Ramos (cell line): ENCODE data around the gene ZFAND2B.

Experiments used
- in situ Hi-C: fragments of 300-500 bp; cut with MboI; formaldehyde crosslinking; loops from one replicate; pipeline ENCODE4 v1.14.3; 2022; ENCODE audit warnings: low sequenced_read_pairs; ENCODE audit not compliant: unreplicated experiment

ZFAND2B gene

DNA sequence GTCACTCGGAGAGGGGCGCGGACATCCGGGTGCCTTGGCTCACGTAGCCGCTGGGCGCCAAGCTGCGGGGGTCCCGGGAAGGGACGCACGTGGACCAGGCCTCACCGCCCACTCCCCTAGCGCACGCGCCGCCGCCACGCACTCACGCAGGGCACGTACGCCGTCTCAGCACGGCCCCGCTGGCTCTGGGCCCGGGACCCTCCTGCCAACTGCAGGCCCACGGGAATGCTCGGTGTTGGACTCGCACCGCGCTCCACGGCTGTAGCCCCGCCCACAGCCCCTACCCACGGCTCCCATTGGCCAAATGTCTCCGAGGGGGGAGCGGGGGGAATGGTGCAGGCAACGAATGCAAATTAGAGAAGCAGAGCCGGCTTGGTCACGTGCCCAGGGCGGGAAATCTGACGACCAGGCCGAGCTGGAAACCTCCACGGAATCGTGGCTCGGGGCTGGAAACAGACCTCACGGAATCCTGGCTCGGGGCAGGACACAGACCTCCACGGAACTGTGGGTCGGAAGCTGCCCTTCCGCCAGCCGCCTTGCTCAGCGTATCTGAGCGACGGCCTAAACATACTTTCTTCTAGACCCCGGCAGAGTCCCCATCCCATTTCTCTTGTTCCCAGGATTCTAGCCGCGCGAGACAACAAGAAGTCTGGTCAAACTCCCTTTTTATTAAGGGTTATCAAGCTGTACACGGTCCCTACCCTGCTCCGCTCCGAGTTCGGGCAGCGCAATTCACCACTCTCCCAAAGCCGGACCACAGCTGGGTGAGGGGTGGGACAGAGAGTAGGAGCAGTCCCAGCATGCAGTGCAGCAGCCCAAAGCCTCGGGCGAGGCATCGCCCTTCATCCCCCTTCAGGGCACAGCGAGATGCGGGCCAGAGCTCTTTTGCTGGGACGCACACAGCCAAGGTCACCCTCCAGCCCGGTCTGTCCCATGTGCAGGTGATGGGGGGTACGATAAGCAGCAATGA, 12.4 kb downstream of the ZFAND2B start, which contains the start of gene ABCB6:
Gene ABCB6, minus strand, starts transcription at position 227 of the 970 bp plus-strand sequence. CDS start 285 bp downstream, outside the sequence.
- in situ Hi-C loops: no loop called here

DNA sequence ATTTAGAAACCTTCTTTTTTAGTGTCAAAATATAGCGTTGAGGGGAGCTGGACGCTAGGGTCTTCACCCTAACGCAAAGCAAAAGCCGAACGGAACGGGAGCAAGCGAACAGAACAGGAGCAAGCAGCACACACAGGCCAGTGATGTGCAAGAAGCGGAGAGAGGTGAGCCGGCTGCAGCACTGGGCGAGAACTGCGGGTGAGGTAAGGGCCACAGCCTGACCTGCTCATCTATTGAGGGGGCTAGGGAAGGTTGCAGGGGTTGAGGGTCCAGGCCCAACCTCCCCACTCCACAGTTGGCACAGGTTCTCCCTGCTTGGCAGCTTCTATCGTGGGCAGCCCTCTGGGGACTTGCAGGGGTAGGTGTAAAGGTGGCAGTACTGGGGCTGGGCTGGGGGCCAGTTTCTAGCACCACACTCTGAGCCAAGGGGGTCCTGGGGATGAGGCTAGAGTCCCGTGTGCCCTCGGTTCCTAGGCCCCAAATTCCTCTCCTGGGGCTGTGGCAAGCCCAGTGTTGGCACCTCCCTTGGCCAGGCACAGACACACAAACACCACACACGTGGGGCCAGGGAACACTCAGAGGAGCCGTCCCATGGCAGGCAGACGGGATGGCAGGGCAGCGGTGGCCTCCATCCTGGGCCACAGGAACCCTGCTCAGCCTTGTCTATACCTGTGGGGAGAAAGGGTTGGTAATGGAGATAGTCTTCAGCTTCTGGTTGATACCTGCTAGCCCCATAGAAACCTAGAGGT, 13.4 kb downstream of the ZFAND2B start:
- in situ Hi-C loops: no loop called here

DNA sequence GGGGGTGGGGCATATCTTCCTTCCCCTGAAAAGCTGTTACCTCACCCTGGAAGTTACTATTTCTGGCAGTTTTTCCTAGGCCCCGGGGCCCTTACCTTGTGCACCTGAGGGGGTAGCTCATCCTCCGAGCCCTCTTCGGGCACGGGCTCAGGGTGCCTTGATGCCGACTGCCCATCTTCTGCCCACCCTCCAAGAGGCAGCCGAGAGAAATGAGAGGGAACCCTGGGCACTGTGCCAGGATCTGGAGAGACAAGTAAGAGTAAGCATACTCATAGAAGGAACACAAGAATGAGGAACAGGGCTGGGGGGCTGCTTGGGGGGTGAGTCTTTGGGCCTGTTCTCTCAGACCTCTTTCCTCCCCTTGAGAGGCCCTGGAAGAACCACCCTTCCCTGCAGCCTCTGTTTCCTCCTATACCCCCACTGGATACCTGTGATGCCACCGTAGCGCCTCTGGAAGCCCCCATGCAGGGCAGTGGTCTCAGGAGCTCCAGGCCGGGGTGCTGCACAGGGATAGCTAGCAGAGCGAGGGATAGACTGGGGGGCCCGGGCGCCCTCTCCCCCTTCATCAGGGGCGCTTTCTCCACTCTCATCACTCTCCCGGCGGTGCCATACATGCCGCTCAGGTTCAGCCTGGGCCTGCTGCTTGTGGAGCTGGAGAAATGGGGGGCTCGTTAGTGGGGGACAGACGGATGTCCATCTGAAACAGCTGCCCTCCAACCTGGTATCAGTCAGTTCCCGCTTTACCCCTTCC, 14.2 kb downstream of the ZFAND2B start:
- in situ Hi-C loops: no loop called here

DNA sequence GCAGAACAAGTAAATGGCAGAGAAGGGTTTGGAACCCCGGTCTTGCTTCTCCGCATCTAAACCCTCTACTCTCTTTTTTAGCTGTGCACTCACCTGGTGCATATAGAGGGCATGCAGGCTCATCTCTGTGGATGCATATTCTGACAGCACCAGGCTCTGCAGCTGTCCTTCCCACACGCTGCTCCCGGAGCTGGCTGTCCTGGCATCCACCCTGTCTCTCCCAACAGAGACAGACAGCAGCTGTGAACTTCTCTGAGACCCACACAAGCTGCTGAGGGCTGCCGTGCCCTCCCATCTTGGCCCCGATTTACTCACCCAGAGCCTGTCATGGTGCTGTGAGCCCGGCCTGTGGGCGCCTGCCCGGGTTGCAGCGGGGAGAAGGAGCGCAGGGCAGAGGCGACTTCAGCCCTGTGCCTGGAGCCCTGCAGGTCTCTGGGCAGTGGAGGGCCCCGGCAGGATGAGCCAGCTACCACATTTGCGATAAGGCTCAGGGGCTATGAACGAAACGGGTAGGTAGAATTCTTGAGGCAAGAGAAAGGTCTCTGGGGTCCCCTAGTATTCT, 15.5 kb downstream of the ZFAND2B start:
- in situ Hi-C loops: no loop called here

DNA sequence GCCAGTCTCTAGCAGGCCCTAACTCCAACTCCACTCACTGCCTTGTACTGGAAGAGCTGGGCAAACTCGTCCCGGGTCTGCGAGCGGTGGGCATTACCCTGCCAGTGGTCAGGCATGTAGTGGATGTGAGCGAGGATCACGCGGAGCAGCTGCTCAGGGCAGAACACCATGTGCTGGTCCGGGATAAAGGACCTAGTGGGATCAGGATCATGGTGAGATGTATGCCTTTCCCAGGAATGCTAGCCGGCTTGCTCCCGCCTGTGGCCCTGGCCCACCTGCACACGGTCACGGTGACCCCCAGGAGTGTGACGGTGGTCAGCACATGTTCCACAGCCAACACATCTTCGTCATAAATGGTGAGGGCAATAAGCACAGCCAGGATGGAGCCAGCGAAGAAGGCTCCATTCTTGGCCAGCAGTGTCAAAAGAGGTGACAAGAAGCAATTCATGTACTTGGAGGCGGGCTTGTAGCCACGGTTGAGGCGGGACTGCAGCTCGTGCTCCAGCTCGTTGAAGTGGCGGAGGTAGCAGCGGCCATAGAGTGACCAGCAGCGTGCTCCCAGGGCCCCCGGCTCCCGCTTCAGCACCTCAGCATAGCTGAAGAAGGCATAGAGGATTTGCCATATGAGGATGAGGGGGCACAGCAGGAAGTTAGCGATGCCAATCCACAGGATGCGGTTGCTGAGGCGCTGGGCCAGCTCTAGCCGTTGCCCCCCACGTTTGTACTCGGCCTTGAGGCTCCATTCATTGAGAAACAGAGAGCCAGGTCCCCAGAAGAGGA, 17.4 kb downstream of the ZFAND2B start:
- in situ Hi-C loops: no loop called here

DNA sequence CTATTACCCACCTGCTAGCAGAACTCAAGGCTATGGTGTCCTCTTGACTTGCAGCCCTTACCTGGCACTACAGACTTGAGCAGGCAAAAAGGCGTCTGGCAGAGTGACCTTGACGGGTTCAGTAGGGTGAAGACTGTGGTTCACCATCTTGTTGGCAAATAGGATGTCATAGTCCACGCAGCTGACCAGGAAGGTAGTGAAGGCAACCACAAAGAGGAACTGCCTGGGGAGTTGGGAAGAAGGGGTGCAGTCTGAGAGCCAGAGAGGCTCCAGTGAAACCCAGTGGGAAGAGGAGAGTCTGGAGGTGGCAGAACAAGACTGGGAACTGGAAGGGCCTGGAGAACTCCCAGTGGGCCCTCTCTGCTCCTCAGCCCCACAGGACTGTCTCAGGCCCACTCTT, 18.8 kb downstream of the ZFAND2B start:
- in situ Hi-C loops: no loop called here

DNA sequence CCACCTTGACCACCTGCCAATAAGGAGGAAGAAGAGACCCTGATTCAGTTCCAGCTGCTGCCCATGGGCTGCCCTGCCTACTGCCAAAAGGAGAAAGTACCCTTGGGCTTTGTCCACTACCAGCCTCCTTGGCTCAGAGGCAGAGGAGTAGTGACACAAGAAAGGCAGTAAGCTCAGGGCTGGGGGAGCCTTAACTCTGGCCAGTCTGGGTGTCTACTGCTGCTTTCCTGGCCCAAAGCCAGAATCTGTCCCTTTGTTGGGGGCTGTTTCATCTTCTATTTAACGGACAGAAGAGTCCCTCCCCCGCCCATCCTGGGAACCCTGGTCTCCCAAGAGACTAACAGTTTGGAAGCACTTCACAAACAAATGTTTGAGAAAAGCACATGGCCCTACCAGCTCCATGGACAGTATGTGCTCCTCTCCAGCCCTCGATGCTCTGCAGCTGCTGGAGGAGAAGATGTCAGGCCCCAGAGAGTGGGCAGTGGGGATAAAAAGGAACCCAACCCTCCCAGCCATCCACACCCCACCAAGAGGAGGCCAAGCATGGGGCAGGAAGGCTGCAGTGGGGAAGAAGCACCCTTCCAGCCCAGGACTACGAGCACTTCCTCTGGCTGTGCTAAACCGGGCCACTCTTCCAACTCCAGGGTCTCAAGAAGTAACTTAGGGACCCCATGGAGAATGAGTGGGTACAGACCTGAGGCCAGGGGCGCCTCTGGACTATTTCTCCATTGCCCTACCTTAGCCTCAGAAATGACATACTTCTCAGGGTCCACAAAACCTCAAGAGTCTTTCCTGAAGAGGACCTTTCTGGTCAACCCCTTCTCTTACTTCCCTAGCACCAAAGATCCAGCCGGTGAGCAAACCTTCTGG, 21.7 kb downstream of the ZFAND2B start:
- in situ Hi-C loops: no loop called here

DNA sequence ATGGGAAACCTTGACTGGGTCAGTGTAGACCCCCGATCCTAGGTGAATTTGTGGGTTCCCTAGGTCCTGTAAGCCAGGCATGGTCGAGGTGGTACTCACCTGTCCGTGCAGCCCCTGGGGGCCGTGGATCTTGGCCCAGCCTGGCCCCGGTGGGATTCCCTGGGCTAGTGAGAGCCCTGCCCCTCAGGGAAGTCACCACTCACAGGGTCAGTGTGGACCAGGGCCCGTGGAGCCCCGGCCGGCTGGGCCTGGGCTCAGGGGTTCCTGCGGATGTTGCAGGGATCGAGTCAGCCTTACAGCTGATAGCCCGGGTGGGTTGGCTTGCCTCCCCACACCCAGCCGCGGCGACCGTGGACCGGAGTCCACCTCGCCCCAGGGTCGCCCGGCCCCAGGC, 22.3 kb downstream of the ZFAND2B start:
- in situ Hi-C loops: no loop called here

DNA sequence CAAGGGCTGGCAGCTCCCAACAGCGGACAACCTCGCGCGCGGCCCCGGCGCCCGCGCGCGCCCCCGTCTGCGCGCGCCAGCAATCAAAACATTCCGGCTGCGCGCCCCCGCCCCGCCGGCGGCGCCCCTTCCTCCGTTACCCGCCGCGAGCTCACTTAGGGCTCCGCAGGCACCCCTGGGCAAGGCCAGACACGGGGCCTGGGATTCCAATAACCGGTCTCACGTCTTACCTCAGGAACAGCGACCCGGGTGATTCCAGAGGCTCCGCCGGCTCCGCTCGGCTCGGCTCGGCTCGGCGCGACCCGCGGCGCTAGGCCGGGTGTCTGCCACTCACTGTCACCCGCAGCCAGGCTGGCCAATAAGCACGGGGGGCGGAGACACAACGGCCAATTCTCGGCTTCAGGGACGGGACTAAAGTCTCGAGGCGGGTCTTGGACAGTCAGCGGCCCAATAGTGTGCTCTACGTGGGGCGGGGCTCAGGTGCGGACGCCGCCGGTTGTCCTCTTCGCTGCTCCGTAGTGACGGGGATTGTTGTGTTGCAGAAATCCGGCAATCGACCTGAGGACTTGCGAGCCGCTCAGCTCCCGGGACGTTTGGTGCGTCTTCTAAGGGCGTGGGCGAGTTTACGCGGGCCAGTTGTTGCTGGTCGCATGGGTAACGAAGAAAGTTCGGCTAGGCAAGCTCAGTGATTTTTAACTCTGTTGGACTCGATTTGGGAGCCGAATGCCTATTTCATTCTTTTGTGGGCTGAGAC, 22.9 kb downstream of the ZFAND2B start, which contains the start of the genes ANKZF1 and ATG9A:
Gene ANKZF1, plus strand, starts transcription at position 502 of the 754 bp plus-strand sequence. CDS start 452 bp downstream, outside the sequence.
Gene ATG9A, minus strand, starts transcription at position 332 of the 754 bp plus-strand sequence. CDS start 1,612 bp downstream, outside the sequence.
- in situ Hi-C loops: no loop called here

DNA sequence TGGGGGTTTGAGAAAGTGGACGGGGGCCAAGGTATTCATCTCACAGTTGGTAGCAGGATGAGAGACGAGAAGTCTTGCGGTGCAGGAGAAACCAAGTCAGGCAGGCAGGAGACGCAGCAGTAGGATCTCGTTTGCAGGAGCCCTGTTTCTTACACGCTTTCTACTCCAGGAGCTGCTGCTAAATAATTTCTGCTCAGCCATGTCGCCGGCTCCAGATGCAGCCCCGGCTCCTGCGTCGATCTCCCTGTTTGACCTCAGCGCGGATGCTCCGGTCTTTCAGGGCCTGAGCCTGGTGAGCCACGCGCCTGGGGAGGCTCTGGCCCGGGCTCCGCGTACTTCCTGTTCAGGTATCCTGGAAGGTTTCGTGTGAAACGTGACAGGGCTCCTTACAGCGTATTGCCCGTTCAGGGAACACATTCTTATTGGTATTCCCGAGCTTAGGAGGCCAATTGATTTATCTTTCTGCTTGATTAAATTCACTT, 23.5 kb downstream of the ZFAND2B start:
- in situ Hi-C loops: no loop called here

DNA sequence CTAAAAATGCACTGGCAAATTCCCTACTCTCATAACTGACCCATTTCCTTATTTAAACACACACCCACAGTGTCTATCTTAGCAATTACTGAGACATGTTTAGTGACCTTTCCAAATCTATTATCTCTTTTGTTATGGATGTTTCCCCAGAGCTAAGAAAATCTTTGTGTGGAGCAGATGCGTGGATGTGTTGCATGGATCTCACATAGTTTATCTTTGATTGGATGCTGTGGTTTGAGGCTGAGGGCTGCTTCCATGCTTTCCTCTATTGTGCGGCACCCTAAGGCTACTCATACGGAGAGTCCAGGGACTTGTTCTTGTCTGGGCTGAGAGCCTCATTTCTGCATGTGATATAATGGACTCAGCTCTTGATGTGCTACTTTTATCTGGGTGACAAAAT, 27.7 kb downstream of the ZFAND2B start:
- in situ Hi-C loops: no loop called here

DNA sequence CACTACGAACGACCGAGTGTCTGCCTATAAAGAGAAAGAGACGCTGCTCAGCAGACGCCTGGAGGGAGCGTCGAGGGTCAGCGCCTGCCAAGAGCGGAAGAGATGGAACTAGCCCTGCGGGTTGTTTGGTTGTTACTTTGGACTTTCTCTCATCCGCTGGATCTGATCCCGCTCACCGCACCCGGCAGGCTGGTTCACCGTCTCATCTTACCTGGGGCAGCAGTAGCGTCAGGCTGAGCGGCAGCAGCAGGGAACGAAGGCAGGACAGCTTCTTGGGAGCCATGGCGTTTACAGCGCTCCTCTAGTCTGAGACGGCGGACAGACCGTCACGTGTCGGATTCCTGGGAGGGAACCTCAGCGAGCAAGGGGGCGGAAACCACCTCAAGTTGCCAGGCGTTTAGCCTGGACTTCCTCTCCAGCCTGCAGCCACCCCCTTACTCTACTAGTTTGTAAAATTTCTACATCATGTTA, 36.7 kb downstream of the ZFAND2B start:
- in situ Hi-C loops: no loop called here

DNA sequence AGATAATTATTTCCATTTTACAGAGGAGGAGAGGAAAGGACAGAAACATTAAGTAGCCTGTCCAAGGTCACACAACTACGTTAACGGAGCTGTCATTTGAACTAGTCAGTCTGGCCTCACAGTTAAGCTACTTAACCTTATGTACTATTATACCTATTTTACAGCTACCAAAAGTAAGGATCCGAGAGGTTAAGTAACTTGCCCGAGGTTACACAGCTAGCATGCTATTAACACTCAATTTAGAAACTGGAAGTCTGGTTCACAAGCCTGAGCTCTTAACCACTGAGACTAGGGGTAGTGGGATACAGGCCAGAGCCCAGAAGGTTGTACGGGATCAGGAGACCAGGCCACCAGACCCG, 38.2 kb downstream of the ZFAND2B start:
- in situ Hi-C loops: loop anchor here (5.0 kb wide), 1 partner anchor 48 kb away; no protein-coding TSS in a partner anchor

DNA sequence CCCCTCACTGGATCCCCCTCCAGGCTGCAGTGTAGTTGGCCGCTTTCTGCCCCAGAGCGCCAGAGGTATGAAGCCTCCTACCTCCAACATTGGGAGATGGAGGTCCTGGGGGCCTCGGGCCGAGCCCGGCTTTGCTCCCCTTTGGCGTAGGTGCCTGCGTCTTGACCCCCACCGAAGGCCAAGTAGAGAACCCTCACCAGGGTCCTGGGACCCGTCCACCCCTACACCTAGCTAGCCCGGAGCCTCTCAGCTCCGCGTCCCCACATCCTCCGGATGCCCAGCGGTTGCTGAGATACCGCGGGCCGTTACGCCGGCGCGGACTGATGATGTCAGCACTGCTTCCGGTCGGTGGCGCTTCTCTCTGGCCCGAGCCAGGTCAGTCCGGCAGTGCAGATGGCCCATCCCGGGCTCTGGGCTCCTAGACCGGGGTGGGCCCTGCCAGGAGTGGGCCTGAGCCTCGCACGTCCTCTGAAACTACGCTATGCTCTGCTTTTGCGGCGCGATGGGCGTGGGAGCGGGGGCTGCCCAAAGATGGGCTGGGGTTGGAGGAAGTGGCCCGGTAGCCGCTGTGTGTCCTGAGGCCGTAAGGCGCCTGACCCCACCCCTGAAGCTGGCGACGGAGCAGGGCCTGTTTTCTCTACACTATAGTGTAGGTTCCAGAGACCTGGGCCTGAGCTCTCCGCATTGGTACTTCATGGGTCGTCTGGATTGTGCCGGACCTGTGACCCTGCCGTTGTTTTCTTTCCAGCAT, 38.7 kb downstream of the ZFAND2B start, which contains the start of the genes GLB1L and STK16:
Gene GLB1L, minus strand, starts transcription at position 297 of the 751 bp plus-strand sequence. CDS start 1,871 bp downstream, outside the sequence.
Gene STK16, plus strand, starts transcription at position 332 of the 751 bp plus-strand sequence. CDS start 521 bp downstream, outside the sequence.
- in situ Hi-C loops: loop anchor here (5.0 kb wide), 1 partner anchor 47 kb away; no protein-coding TSS in a partner anchor

DNA sequence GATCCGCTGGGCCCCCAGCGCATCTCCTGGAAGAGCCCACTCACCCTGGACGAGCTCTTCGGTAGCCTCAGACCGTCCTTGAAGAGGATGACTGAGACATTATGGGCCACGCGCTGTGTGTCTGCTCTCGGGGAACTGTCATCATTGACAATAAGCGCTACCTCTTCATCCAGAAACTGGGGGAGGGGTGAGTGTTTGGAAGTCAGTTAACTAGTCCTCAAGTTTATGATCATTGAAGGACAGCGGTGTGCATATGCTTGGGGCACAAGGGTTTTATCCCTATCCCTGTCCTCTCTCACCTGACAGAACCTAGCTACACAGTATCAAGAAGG, 39.3 kb downstream of the ZFAND2B start:
- in situ Hi-C loops: loop anchor here (5.0 kb wide), 1 partner anchor 46 kb away; no protein-coding TSS in a partner anchor

DNA sequence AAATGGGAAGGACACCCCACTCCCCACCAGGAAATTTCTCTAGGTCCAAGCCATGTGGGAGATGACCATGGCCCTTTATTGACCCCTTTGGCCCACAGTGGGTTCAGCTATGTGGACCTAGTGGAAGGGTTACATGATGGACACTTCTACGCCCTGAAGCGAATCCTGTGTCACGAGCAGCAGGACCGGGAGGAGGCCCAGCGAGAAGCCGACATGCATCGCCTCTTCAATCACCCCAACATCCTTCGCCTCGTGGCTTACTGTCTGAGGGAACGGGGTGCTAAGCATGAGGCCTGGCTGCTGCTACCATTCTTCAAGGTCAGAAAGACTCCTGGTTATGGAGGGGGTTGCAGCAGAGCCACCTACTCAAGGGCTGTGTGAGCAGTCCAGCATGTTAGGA, 40.0 kb downstream of the ZFAND2B start:
- in situ Hi-C loops: loop anchor here (5.0 kb wide), 1 partner anchor 46 kb away; no protein-coding TSS in a partner anchor
